HL-60 (cell line): Measurements from ENCODE around the gene ATF7IP.

ENCODE experiments used
- DNase-seq, 2 experiments: peaks; one replicate each; pipeline ENCODE4 v3.0.0-alpha.2; 2010 to 2020; ENCODE audit warnings: low read depth in 1 of 2, low spot score in 1 of 2
- H3K27ac ChIP-seq: fragments of 250-450 bp; sonication (Bioruptor Pico); replicated peaks from 2 replicates; pipeline ENCODE4 v1.5.1; 2020; ENCODE audit warnings: mild to moderate bottlenecking, moderate library complexity
- H3K27me3 ChIP-seq: fragments of 250-450 bp; sonication (Bioruptor Pico); 2 replicates; pipeline ENCODE4 v1.5.1; 2021; ENCODE audit warnings: mild to moderate bottlenecking, moderate library complexity; ENCODE audit not compliant: insufficient read depth, poor library complexity, severe bottlenecking
- H3K4me3 ChIP-seq: replicated peaks from 2 replicates; pipeline ENCODE4 v1.5.1; 2011; ENCODE audit warnings: mild to moderate bottlenecking, control low read depth, low read length; ENCODE audit not compliant: insufficient read depth
- CTCF ChIP-seq: IDR thresholded peaks from one replicate; pipeline ENCODE4 v1.5.1; 2011; ENCODE audit warnings: low read length, control low read depth, inconsistent platforms; ENCODE audit not compliant: insufficient read depth
- GABPA ChIP-seq: IDR thresholded peaks from 2 replicates; pipeline ENCODE4 v1.6.1; 2012; ENCODE audit warnings: low read depth
- POLR2AphosphoS5 ChIP-seq: IDR thresholded peaks from 2 replicates; pipeline ENCODE4 v1.6.1; 2012; ENCODE audit warnings: low read depth
- REST ChIP-seq: IDR thresholded peaks from 2 replicates; pipeline ENCODE4 v1.6.1; 2012; ENCODE audit warnings: low read depth; ENCODE audit not compliant: insufficient replicate concordance
- SPI1 ChIP-seq: IDR thresholded peaks from 2 replicates; pipeline ENCODE4 v1.6.1; 2012; ENCODE audit warnings: low read depth, mild to moderate bottlenecking, borderline replicate concordance

ATF7IP gene

GRCh38 chr12:14357486-14357885 lies 8.0 kb upstream of the ATF7IP start:
- H3K27ac ChIP-seq: no peak overlapping the region
- H3K4me3 ChIP-seq: no peak overlapping the region
- no peak for DNase-seq
- TF ChIP-seq CTCF (no peak), SPI1 (no peak), GABPA (no peak), REST (no peak), POLR2AphosphoS5 (no peak)
- no peaks in the 10 kb centered on the region for H3K27me3 ChIP-seq

- TF ChIP-seq GABPA (no peak), REST (no peak), CTCF (no peak), SPI1 (no peak), POLR2AphosphoS5 (no peak)
- no peak overlapping the region for H3K4me3 ChIP-seq
- H3K27ac ChIP-seq: no peak overlapping the region
- DNase-seq: no peak
- no peaks in the 10 kb centered on the region for H3K27me3 ChIP-seq
Observed at GRCh38 chr12:14362352-14362751, 3.1 kb upstream of the ATF7IP start.

GRCh38 chr12:14364583-14365271 lies 755 bp upstream of the ATF7IP start:
- DNase-seq: no peak
- Histone ChIP-seq H3K4me3 (peak overlapping the region; percentile 48), H3K27me3 (no peaks in the 10 kb centered on the region), H3K27ac (peak overlapping the region; percentile 99)
- TF ChIP-seq POLR2AphosphoS5 (no peak), REST (no peak), CTCF (no peak), SPI1 (no peak), GABPA (no peak)
